ENCODE results near the gene LEMD2.

DNA sequence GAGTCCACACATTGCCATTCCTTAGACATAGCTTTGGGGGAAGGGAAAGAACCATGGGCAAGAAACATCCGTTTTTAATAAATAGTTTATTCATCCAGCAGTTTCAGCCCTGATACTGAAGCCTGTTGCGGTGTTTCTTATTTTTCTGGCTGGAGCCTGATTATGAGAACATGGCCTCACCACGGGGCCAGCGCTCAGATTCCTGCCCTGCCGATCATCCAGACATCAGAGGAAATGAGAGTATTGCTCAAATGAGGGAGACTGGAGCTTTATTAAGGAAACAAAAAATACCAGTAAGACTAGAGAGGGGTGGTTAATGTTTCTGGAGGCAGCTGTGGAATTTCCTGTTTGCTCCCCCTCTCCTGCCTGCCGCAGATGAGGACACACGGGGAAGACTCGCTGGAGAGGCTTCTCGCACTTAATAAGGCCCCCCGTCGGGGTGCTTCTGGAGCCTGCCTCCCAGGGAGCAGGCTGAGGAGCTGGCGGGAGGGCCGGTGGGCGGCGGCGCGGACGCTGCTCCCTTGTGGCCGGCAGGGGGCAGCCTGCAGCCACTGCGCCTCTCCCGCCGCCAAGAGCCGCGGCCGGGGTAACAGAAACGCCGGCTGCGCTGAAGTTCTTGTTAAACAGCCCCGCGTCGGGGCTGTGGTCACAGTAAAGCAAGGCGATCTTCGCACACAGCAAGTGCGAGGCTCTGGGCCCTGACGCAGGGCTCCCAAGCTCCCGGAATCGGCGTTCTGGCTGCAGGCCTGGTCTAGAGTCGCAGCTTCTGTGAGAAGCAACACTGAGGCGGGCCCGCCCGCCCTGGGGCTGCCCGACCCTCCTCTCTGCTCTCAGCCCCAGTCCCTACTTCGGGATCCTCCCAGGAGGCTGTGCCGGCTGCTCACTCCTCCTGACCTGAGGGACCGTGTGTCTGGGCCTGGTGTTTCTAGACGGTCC, 17.5 kb downstream of the LEMD2 start:
- TF ChIP-seq, protein P1, sequence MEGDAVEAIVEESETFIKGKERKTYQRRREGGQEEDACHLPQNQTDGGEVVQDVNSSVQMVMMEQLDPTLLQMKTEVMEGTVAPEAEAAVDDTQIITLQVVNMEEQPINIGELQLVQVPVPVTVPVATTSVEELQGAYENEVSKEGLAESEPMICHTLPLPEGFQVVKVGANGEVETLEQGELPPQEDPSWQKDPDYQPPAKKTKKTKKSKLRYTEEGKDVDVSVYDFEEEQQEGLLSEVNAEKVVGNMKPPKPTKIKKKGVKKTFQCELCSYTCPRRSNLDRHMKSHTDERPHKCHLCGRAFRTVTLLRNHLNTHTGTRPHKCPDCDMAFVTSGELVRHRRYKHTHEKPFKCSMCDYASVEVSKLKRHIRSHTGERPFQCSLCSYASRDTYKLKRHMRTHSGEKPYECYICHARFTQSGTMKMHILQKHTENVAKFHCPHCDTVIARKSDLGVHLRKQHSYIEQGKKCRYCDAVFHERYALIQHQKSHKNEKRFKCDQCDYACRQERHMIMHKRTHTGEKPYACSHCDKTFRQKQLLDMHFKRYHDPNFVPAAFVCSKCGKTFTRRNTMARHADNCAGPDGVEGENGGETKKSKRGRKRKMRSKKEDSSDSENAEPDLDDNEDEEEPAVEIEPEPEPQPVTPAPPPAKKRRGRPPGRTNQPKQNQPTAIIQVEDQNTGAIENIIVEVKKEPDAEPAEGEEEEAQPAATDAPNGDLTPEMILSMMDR (IDR thresholded peaks at IDR 0.05; ENCODE audit: low read depth, low read length, poor library complexity, severe bottlenecking), result peak; percentile 86
- no peak for TF ChIP-seq EZH2phosphoT487 (IDR thresholded peaks at IDR 0.05; ENCODE audit: borderline replicate concordance, low read length)
